Activated CD4-positive, alpha-beta T cell treated with anti-CD3 and anti-CD28 coated beads, Interleukin-2, amount 50 U/mL, for 4 hours (primary cell): ENCODE data around the gene PPP6C.
"Not testable (repeated sequence)": the region's sequence is repeated elsewhere in the genome, so short reads cannot be mapped to it uniquely, and the experiment has no call there.

Experiments used
- DNase-seq, 2 experiments: peaks; one replicate each; pipeline ENCODE4 v3.0.0-alpha.2; 2020

The PPP6C gene

DNA sequence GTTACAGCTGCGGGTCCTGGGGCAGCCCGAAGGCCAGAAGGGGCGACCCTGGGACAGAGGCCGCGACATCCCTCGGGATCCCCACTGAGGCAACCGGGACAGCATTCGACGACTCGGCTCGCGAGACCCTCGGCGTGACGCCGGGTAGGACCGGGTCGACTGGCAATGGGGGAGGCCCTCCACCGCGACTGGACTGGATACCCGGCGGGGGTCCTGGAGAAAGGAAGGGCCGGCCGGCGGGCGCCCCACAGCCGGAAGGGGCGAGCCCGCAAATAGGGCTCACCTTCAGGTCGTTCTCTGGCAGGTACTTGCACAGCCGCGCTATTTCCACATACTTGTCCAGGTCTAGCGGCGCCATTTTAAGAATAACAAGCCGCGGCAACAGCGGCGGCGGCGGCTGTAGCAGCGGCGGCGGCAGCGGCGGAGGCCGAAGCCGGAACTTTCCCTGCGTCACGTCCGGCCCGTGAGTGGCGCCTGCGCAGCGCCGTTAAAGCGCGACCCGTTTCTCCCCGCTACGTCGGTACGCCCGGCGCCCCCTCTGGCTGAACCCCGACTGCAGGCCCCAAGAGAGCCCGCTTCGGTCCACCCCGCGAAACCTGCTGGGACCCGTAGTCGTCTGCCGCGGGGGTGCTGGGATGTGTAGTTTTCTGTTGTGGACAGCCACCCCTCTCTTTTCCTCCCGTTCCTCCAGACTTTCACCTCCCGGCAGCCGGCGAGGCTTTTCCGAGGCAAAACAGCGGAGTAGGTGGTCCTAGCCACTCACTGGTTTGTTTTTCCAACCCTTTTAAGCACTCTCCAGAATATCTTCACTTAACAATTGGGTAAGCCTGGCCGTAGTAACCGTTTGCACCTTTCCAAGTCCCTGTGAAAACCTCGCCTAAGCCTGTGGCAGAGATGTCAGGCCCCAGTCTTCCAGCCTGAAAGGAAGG is at the start of gene PPP6C:
Gene PPP6C, minus strand, starts transcription at position 443 of the 929 bp plus-strand sequence. Its CDS starts 85 bp downstream, at position 358.
- peak; percentile 98 for DNase-seq

DNA sequence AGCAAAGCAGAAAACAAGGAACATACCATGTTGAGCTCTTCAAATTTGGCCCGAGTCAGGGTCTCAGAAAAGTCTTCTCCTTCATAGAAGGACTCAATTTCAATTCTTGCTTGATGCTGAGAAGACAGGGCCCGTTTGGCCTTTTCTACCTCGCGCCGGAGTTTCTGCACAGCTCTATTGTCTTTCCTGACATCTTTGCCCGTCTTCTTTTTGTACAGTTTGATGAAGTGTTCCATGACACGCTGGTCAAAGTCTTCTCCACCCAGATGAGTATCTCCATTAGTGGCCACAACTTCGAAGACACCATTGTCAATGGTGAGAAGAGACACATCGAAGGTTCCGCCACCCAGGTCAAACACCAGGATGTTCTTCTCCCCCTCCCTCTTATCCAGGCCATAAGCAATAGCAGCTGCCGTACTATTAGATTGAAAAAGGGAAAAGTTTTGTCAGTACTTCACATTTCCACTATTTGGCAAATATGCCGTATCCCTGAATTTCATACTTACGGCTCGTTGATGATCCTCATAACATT is 49.4 kb upstream of the PPP6C start:
- DNase-seq = no peak

DNA sequence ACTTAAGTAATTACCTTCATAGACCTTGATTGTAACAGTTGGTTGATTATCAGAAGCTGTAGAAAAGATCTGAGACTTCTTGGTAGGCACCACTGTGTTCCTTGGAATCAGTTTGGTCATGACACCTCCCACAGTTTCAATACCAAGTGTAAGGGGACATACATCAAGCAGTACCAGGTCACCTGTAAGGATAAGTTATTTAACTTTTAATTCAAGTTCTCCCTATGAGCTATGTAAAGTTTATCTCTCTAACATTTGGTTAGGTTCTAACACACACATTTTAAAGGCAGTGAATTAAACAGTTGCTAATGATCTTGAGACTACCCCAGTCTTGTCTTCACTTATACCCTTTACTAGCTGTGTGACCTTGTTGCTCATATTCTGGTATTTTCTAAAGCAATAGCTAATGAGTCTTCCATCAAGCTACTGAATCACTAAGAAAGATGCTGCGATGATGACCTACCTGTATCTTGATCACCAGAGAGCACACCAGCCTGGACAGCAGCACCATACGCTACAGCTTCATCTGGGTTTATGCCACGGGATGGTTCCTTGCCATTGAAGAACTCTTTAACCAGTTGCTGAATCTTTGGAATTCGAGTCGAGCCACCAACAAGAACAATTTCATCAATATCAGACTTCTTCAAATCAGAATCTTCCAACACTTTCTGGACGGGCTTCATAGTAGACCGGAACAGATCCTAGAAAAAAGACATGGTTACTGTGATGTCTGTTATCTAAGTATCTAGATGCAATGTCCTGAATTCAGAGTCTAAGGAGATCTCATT is 48.7 kb upstream of the PPP6C start:
- no peak for DNase-seq

DNA sequence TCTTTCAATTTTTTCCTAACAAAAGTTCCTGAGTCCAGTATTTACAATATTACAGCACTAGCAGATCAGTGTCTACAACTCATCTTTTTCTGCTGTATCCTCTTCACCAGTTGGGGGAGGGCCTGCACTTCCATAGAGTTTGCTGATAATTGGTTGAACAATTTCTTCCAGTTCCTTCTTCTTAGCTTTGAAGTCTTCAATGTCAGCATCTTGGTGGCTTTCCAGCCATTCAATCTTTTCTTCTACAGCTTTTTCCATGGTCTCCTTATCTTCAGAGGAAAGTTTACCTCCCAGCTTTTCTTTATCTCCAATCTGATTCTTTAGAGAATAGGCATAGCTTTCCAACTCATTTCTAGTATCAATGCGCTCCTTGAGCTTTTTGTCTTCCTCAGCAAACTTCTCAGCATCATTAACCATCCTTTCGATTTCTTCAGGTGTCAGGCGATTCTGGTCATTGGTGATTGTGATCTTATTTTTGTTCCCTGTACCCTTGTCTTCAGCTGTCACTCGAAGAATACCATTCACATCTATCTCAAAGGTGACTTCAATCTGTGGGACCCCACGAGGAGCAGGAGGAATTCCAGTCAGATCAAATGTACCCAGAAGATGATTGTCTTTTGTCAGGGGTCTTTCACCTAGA is 47.0 kb upstream of the PPP6C start:
- not testable (repeated sequence) for DNase-seq

DNA sequence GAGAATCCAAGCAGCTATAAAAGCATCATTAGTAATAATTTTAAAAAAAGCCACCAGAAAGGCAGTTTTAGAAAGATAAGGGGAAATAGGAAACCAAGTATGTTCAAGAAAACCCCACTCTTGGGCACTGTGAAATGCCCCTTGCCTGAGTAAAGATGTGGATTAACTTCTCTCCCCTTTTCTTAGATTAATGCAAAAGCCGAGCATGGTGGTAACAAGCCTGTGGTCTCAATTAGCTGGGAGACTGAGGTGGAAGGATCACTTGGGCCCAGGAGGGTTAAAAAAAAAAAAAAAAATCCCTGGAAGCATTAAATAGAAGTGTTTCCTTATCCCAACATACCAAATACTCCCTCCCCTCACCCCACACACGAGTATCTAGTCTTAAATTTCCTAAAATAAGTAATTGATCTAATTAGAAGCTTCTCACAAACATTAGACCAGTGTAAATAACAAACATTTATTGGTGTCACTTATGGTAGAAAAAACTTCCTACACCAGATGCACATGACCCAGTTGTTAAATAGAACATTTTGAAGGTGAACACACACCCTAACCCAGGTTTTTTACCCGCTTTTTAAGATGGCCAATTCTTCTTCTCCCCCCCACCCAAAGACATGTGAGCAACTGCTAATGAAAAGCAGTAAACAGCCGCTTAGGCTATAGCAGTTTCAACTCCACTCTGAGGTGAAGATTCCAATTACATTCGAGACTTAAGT is 46.4 kb upstream of the PPP6C start:
- no peak for DNase-seq

DNA sequence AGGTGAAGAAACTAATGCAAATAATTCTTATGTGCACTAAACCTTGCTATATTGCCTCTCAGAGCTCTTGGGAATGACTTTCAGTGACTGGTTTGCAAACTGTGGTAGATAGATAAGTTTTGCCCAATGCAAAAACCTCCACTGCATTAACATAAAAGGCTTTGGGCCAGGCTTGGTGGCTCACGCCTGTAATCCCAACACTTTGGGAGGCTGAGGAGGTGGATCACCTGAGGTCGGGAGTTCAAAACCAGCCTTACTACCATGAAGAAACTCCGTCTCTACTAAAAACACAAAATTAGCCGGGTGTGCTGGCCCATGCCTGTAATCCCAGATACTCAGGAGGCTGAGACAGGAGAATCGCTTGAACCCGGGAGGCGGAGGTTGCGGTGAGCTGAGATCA is 44.5 kb upstream of the PPP6C start:
- not testable (repeated sequence) for DNase-seq

DNA sequence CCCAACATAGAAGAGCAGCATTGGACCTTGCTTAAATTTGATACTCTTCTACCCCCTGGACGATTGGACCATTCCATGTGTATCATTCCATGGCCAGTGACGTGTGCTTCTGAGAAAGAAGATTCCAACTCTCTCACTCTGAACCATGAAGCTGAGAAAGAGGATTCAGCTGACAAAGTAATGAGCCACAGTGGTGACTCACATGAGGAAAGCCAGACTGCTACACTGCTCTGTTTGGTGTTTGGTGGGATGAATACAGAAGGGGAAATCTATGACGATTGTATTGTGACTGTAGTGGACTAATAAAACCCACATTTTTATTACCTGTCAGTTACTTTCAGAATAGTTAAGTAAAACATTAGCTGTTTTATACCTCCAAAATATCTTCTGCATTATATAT is 44.1 kb upstream of the PPP6C start:
- DNase-seq = no peak

DNA sequence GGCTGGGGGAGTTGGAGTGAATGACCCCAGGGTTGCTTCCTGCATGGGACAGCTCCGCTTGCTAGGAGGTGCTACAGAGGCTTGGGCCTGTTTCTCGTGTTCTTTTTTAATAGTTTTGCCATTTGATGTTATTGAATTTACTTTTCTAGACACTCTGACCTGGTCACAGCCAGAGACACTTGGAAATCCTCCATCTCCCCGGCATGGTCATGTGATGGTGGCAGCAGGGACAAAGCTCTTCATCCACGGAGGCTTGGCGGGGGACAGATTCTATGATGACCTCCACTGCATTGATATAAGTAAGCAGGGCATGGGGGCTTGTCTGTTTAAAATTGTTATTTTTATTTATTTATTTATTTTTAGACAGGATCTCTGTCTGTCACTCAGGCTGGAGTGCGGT is 38.2 kb upstream of the PPP6C start:
- DNase-seq = no peak

DNA sequence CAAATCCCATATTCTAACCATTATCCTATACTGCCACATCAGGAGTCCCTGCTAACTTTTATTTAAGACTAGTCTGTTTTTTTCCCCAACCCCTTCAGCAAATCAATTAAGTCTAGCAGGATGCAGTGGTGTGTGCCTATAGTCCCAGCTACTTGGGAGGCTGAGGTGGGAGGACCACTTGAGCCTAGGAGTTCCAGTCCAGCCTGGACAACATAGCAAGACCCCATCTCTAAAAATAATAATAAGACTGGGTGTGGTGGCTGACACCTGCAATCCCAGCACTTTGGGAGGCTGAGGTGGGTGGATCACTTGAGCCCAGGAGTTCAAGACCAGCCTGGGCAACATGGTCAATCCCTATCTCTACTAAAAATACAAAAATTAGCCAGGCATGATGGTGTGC is 35.3 kb upstream of the PPP6C start:
- not testable (repeated sequence) for DNase-seq

DNA sequence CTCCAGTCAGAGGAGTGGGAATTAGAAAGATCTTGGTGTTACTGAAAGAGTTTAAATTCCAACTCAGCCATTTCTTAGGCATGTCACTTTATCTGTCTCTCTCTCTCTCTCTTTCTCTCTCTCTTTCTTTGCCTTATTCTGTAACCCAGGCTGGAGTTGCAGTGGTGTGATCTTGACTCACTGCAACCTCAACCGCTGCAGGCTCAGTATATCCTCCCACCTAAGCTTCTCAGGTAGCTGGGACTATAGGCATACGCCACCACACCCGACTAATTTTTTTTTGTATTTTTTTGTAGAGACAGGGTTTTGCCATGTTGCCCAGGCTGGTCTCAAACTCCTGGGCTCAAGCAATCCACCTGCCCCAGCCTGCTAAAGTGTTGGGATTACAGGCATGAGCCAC is 29.0 kb upstream of the PPP6C start:
- DNase-seq = no peak

DNA sequence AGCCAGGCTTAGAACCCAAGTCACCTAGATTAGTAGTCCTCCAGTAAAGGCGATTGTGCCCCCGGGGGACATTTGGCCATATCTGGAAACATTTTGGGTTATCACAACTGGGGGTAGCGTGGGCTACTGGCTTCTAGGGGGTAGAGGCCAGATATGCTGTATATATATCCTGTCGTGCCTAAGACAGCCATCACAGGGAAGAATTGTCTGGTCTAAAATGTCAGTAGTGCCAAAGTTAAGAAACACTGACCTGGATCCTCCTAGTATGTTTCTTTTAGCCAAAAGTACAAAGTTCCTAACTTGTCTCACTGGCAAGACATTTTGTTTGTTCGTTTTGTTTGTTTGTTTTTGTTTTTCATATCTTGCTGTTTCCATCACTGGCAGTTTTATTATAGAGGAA is 24.6 kb upstream of the PPP6C start:
- DNase-seq = no peak

DNA sequence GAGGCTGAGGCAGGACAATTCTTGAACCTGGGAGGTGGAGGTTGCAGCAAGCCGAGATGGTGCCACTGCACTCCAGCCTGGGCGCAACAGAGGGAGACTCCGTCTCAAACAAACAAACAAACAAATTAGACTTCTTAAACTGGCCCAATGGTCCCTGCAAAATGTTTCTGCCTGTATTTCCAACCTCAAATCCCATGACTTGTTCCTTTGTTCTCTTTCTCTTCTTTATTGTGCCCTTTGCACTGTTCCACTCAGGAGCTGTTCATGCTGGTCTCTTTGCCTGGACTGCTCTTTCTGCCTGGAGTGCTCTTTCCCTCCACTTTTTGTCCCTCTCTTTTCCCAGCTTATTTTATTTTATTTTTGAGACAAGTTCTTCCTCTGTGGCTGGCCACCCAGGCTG is 14.9 kb upstream of the PPP6C start:
- no peak for DNase-seq

DNA sequence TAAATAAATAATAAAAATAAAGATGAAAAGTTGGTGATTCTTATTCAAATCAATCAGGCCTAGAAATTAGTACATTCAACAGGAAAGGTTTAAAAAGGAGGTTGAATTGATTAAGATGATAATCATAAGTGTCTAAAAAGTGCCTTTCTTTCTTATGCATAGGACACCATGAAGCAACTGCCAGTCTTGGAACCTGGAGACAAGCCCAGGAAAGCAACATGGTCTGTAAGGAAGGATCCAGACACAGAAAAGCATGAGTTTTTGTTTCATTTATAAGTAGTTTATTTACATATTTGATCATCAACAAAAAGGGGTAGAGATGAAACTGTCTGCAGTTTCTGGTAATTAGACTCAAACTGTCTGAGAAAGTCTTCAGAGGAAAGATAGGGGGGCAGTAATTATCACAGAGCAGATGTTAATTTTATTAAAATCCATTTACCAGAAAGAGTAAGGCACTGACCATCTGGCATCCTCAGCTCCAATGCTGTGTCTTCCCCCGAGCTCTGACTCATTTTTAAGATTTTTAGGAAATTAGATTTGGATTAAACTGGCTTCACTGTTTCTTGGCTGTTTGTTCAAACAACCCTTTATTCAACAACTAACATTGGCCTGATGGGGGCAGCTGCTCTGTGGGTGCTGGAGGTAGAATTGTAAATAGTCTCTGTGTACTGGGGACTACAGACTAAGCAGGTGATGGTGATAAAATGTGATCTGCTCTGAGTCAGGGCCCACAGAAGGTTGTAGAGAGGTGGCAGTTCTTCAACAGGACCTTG is 13.4 kb upstream of the PPP6C start:
- no peak for DNase-seq

DNA sequence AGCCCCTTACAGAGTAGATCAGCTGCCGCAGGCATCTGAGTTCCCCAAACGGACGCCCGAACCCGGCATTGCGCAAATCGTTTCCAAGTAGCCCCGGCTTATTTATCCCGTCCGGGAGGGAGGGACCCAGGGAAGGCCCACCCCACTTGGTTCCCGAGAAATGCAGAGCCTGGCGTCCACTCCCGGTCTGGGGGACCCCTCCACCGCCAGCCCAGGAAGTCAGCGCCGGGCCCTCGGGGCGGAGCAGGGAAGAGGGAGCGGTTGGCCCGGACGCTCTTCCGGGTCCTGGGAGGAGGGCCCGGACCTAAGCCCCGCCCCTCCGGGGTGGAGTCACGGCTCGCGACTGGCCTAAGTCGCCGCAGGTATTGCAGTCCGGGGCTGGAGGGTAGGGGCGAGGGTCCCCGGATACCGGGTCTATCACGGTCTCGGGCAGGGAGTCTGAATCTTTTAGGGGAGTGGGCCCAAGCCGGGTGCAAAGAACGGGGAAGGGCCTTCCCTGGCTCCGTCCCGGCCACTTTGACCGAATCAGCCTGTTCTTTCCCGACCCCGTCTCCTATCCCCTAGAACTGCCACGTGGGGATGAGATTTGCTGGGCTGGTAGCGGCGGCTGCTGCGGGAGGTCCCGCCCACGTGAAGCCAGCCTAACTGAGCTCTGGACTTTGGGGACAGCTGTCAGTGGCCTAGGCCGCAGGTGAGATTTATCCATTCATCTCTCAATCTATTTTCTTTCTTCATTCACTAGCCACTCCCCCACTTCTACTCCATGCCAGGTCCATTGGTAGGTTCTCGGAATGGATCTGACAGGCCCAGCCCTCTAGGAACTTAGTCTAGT is 10.8 kb upstream of the PPP6C start, which contains the start of gene RABEPK:
Gene RABEPK, plus strand, starts transcription at position 327 of the 832 bp plus-strand sequence. CDS start 2,472 bp downstream, outside the sequence.
- peak; percentile 82 to 83 for DNase-seq

DNA sequence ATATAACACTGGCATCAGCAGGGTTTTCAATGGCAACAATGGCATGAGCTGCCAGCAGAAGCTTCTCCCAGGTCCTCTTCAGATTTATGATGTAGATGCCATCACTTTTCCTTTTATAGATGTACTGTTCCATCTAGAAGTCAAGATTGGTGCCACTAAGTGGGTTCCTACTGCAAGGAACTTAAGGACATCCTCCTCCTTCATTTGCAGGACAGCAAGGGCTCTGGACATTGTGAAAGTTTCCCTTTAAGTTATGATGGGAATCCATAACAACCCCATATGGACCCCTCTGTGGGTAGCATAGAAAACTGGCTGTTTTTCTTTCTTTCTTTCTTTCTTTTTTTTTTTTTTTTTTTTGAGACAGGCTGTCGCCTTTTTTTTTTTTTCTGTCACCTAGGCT is 6.0 kb upstream of the PPP6C start:
- DNase-seq = not testable (repeated sequence)

DNA sequence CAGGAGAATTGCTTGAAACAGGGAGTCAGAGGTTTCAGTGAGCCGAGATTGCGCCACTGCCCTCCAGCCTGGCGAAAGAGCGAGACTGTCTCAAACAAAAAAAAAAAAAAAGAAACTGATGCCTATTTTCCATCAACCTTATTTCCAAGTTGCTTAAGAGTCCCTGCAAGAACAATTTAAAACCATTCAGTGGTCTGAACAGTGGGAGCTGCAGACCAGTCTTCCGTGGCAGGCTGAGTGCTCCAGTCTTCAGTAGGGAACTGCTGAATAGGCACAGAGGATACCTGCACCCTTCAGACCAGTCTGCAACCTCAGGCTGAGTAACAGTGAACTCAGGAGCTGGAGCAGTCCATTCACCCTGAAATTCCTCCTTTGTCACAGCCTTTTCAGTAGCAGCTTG is 4.9 kb upstream of the PPP6C start:
- DNase-seq = not testable (repeated sequence)

DNA sequence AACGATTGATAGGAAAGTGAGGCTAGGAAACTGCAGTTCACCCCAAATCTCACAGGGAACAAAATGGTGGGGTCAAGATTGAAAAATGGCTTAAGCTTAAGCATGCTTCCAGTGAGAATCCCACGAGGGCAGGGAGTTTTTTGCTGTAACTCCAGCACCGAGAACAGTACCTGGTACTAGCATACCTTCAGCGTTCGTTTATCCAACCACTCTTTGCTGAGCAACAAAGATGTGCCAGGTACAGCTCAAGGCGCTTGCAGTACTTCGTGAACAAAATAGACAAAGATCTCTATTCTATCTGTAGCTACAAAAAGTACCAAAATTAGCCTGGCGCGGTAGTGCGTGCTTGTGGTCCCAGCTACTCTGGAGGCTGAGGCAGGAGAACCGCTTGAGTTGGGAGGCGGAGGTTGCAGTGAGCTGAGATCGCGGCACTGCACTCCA is 778 bp upstream of the PPP6C start:
- no peak for DNase-seq

DNA sequence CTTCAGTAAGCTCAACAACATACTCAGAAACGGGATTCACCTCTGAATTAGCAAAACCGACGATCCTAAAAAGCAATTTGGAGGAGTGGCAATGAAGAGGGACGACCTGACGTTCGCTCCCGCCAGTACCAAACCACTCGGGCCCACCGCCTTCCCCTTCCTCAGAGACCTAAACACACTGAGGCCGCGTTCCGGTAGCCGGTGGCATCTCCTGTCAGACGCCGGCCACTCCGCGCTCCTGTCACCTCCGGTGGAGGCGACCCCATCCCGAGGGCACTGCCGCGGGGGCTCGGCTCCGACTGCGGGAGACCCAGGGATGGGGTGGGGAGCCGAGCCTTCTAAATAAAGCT is 617 bp downstream of the PPP6C start:
- no peak for DNase-seq

DNA sequence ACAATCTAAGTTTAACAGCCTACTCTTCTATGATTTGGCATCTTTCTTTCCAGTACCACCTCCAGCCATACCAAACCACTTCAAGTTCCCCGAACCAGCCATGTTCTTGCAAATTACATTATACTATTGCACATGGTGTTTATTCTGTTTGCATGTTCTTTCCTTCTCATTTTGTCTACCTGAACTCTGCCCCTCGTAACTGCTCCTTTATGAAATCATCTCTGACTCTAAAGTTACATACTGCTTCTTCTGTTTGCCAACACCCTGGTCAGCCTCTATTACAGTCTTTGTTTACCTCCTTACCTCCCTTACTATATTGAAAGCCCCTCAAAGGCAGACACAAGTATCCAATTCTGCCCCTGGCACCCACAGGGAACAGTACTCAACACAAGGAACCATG is 6.0 kb downstream of the PPP6C start:
- no peak for DNase-seq

DNA sequence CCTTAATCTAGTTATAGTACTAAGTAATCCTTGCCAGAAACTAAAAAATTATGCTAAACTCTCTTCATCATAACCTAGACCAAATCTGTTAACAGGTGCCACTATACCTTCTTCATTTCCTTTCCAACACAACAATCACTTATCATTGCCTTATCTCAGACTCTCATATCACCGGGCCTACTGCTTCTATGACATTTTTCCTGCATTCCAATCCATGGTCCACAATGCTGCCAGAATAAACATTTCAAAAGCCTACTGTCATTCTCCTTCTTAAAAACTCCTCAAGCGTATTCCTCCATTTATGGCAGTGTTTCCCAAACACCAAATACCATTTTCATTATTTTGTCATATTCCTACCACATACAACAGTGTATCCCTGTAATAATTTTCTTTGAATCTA is 6.5 kb downstream of the PPP6C start:
- DNase-seq = no peak

DNA sequence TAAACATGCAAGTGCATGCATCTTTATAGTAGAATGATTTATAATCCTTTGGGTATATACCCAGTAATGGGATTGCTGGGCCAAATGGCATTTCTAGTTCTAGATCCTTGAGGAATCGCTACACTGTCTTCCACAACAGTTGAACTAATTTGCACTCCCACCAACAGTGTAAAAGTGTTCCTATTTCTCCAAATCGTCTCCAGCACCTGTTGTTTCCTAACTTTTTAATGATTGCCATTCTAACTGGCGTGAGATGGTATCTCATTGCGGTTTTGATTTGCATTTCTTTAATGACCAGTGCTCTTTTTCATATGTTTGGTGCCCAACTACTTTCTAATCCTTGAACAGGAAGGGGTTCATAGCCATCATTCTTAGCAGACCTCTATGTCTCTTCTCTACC is 7.8 kb downstream of the PPP6C start:
- DNase-seq = not testable (repeated sequence)
